SK-N-DZ (cell line): ENCODE results near the gene TIMM50. TPM values are rescaled to one million over a fixed set of nuclear protein-coding genes. Genes with fewer than 3 reads are reported as not detected.
"Not testable (repeated sequence)": the region's sequence is repeated elsewhere in the genome, so short reads cannot be mapped to it uniquely, and the experiment has no call there.

Source experiments
- DNase-seq: peaks from one replicate; pipeline ENCODE4 v3.0.0-alpha.2; 2015; ENCODE audit warnings: low spot score
- polyA plus RNA-seq, 2 experiments: library from polyadenylated mRNA; depleted of rRNA; stranded (reverse); fragments of >200 nt; gene quantifications; 2 replicates each; pipeline ENCODE4 v1.2.3, GENCODE V29; 2014

The TIMM50 gene
- 136 and 143 TPM in 2 replicates for polyA plus RNA-seq (2014; cell fraction: cytosol; rRNA removed)
- 213 and 236 TPM in 2 replicates for polyA plus RNA-seq (2014; cell fraction: nucleus; rRNA removed)

- DNase-seq = peak; percentile 97
Observed at GRCh38 chr19:39480337-39481228, at the start of gene TIMM50. Gene TIMM50 (plus strand): TSS chr19:39480838. CDS start chr19:39480854, 16 bp downstream.

GRCh38 chr19:39432677-39433025 lies 48.0 kb upstream of the TIMM50 start:
- DNase-seq = no peak

- no peak for DNase-seq
Observed at GRCh38 chr19:39433480-39434079, 47.1 kb upstream of the TIMM50 start.

- no peak for DNase-seq
Observed at GRCh38 chr19:39434123-39435076, 46.2 kb upstream of the TIMM50 start.

GRCh38 chr19:39435499-39436349 lies 44.9 kb upstream of the TIMM50 start, which contains the start of gene RPS16:
Gene RPS16 (minus strand): TSS chr19:39435949. CDS start chr19:39435895, 54 bp downstream.
- peak; percentile 97 for DNase-seq

GRCh38 chr19:39436350-39436716 lies 44.3 kb upstream of the TIMM50 start:
- no peak for DNase-seq

- no peak for DNase-seq
Observed at GRCh38 chr19:39438270-39438934, 42.2 kb upstream of the TIMM50 start.

GRCh38 chr19:39444598-39445195 lies 35.9 kb upstream of the TIMM50 start:
- DNase-seq = no peak

- peak; percentile 96 for DNase-seq
Observed at GRCh38 chr19:39445196-39446111, 35.2 kb upstream of the TIMM50 start, which contains the start of gene SUPT5H. Gene SUPT5H (plus strand): TSS chr19:39445582. CDS start chr19:39445891, 309 bp downstream.

GRCh38 chr19:39446365-39447084 lies 34.1 kb upstream of the TIMM50 start:
- no peak for DNase-seq

GRCh38 chr19:39448271-39448670 lies 32.4 kb upstream of the TIMM50 start:
- no peak for DNase-seq

- DNase-seq = no peak
Observed at GRCh38 chr19:39449116-39449797, 31.4 kb upstream of the TIMM50 start.

GRCh38 chr19:39451257-39451656 lies 29.4 kb upstream of the TIMM50 start:
- DNase-seq = not testable (repeated sequence)

- DNase-seq = no peak
Observed at GRCh38 chr19:39463403-39463802, 17.2 kb upstream of the TIMM50 start.

GRCh38 chr19:39465956-39466747 lies 14.5 kb upstream of the TIMM50 start:
- DNase-seq = no peak

GRCh38 chr19:39467941-39468340 lies 12.7 kb upstream of the TIMM50 start:
- DNase-seq = no peak
